Nephron (organoid): ENCODE measurements around the gene EEPD1.

Experiments used
- H3K27ac Mint-ChIP-seq, 3 experiments: 2 replicates each; pipeline ENCODE4 v1.8.0; 2020; ENCODE audit warnings: mixed read lengths in 3 of 3, mild to moderate bottlenecking in 2 of 3, moderate library complexity in 1 of 3
- H3K27me3 Mint-ChIP-seq: 2 replicates; pipeline ENCODE4 v1.8.0; 2021; ENCODE audit warnings: low read depth, mild to moderate bottlenecking, moderate library complexity, mixed read lengths
- H3K36me3 Mint-ChIP-seq: 2 replicates; pipeline ENCODE4 v1.8.0; 2020; ENCODE audit warnings: low read depth, mixed read lengths
- H3K4me1 Mint-ChIP-seq: 2 replicates; pipeline ENCODE4 v1.8.0; 2020; ENCODE audit warnings: mixed read lengths
- H3K4me3 Mint-ChIP-seq, 3 experiments: 2 replicates each; pipeline ENCODE4 v1.8.0; 2020; ENCODE audit warnings: mild to moderate bottlenecking in 3 of 3, mixed read lengths in 3 of 3, moderate library complexity in 2 of 3
- H3K9me3 Mint-ChIP-seq: 2 replicates; pipeline ENCODE4 v1.8.0; 2020; ENCODE audit warnings: mixed read lengths
- CTCF ChIP-seq, 3 experiments: fragments of 200-600 bp; sonication (generic); IDR thresholded peaks; one replicate each; pipeline ENCODE4 v1.5.0; 2021; ENCODE audit warnings: antibody characterized with exemption in 3 of 3; ENCODE audit not compliant: unreplicated experiment in 3 of 3

The EEPD1 gene

GRCh38 chr7:36224934-36225858, 72.1 kb downstream of the EEPD1 start:
- peaks cover 32% of the 10 kb centered on the region for H3K4me1 Mint-ChIP-seq
- peaks cover 5% of the 10 kb centered on the region for H3K27me3 Mint-ChIP-seq
- no peak for TF ChIP-seq CTCF (IDR thresholded peaks at IDR 0.05; ENCODE audit: unreplicated experiment in 3 of 3)
- peak overlapping the region; percentile 15 to 78 (median 75) for H3K27ac Mint-ChIP-seq
- no peaks in the 10 kb centered on the region for H3K36me3 Mint-ChIP-seq
- no peaks in the 10 kb centered on the region for H3K9me3 Mint-ChIP-seq
- no peak overlapping the region for H3K4me3 Mint-ChIP-seq

GRCh38 chr7:36226151-36226550, 73.1 kb downstream of the EEPD1 start:
- no peaks in the 10 kb centered on the region for H3K9me3 Mint-ChIP-seq
- peak overlapping the region in 2 of 3 experiments; percentile 75 to 78 for H3K27ac Mint-ChIP-seq
- no peak for TF ChIP-seq CTCF (IDR thresholded peaks at IDR 0.05; ENCODE audit: unreplicated experiment in 3 of 3)
- peaks cover 8% of the 10 kb centered on the region for H3K27me3 Mint-ChIP-seq
- H3K36me3 Mint-ChIP-seq = no peaks in the 10 kb centered on the region
- no peak overlapping the region for H3K4me3 Mint-ChIP-seq
- peaks cover 36% of the 10 kb centered on the region for H3K4me1 Mint-ChIP-seq

- TF ChIP-seq CTCF (IDR thresholded peaks at IDR 0.05; ENCODE audit: unreplicated experiment in 3 of 3) = no peak
- no peaks in the 10 kb centered on the region for H3K9me3 Mint-ChIP-seq
- H3K36me3 Mint-ChIP-seq = no peaks in the 10 kb centered on the region
- peaks cover 8% of the 10 kb centered on the region for H3K27me3 Mint-ChIP-seq
- peak overlapping the region in 2 of 3 experiments; percentile 54 to 75 for H3K27ac Mint-ChIP-seq
- no peak overlapping the region for H3K4me3 Mint-ChIP-seq
- peaks cover 47% of the 10 kb centered on the region for H3K4me1 Mint-ChIP-seq
Measured at GRCh38 chr7:36227223-36227622, 74.2 kb downstream of the EEPD1 start.

- H3K4me1 Mint-ChIP-seq = peaks cover 55% of the 10 kb centered on the region
- no peak overlapping the region for H3K4me3 Mint-ChIP-seq
- H3K27ac Mint-ChIP-seq = no peak overlapping the region
- H3K9me3 Mint-ChIP-seq = no peaks in the 10 kb centered on the region
- peaks cover 8% of the 10 kb centered on the region for H3K27me3 Mint-ChIP-seq
- no peaks in the 10 kb centered on the region for H3K36me3 Mint-ChIP-seq
- TF ChIP-seq CTCF (IDR thresholded peaks at IDR 0.05; ENCODE audit: unreplicated experiment in 3 of 3) = no peak
Measured at GRCh38 chr7:36228039-36228438, 75.0 kb downstream of the EEPD1 start.

- Mint-ChIP-seq H3K4me3 (no peak overlapping the region), H3K27ac (peak overlapping the region; percentile 64 to 82 (median 70)), H3K4me1 (peaks cover 32% of the 10 kb centered on the region), H3K27me3 (peaks cover 12% of the 10 kb centered on the region), H3K36me3 (no peaks in the 10 kb centered on the region), H3K9me3 (no peaks in the 10 kb centered on the region)
- no peak for TF ChIP-seq CTCF (IDR thresholded peaks at IDR 0.05; ENCODE audit: unreplicated experiment in 3 of 3)
Measured at GRCh38 chr7:36231406-36231805, 78.4 kb downstream of the EEPD1 start.
